ENCODE data around the gene BSG. TPM values are rescaled to one million over a fixed set of nuclear protein-coding genes. Genes with fewer than 3 reads are reported as not detected.

The BSG gene
- total RNA-seq, 4 donors from 2014 or later: 303 to 400 (median 324) TPM

GRCh38 chr19:590396-590745 lies 18.0 kb downstream of the BSG start:
- peaks cover 3 to 72% of the 10 kb centered on the region in 2 donors for H3K27me3 ChIP-seq

GRCh38 chr19:590750-591098 lies 18.3 kb downstream of the BSG start:
- Histone ChIP-seq H3K27me3 (peaks cover 3 to 76% of the 10 kb centered on the region in 2 donors), H3K27ac (no peak overlapping the region), H3K4me1 (peaks cover 0 to 33% (median 9%) of the 10 kb centered on the region in 4 donors), H3K9me3 (no peaks in the 10 kb centered on the region), H3K36me3 (no peaks in the 10 kb centered on the region), H3K4me3 (peak overlapping the region in 1 of 4 donors; percentile 30)
- TF ChIP-seq CTCF (IDR thresholded peaks at IDR 0.05) (no peak), POLR2A (IDR thresholded peaks at IDR 0.05) (no peak), EP300 (IDR thresholded peaks at IDR 0.05) (no peak)
- no peak for DNase-seq (ENCODE audit: low spot score in 2 of 2)
- 7 to 9% methylated on average over 14 to 26 of the region's 41 CpGs for WGBS, 2 donors

More at GRCh38 chr19:590396-590745, 18.0 kb downstream of the BSG start:
- no peak for TF ChIP-seq POLR2A (IDR thresholded peaks at IDR 0.05)
- no peak for TF ChIP-seq CTCF (IDR thresholded peaks at IDR 0.05)
- TF ChIP-seq EP300 (IDR thresholded peaks at IDR 0.05): no peak
- Histone ChIP-seq H3K4me1 (peaks cover 0 to 33% (median 9%) of the 10 kb centered on the region in 4 donors), H3K27ac (no peak overlapping the region), H3K36me3 (no peaks in the 10 kb centered on the region), H3K9me3 (no peaks in the 10 kb centered on the region), H3K4me3 (peak overlapping the region in 1 of 4 donors; percentile 30)
- DNase-seq (ENCODE audit: low spot score in 2 of 2): no peak
- 0 to 3% methylated on average over 3 to 21 of the region's 50 CpGs for WGBS, 2 donors

GRCh38 chr19:591099-591958 lies 18.9 kb downstream of the BSG start:
- Histone ChIP-seq H3K36me3 (no peaks in the 10 kb centered on the region), H3K4me3 (no peak overlapping the region), H3K4me1 (peaks cover 0 to 33% (median 9%) of the 10 kb centered on the region in 4 donors), H3K27me3 (peaks cover 3 to 79% of the 10 kb centered on the region in 2 donors), H3K27ac (no peak overlapping the region), H3K9me3 (no peaks in the 10 kb centered on the region)
- WGBS, 2 donors: 30 to 31% methylated on average over 49 to 69 of the region's 75 CpGs
- TF ChIP-seq EP300 (IDR thresholded peaks at IDR 0.05) (no peak), CTCF (IDR thresholded peaks at IDR 0.05) (no peak), POLR2A (IDR thresholded peaks at IDR 0.05) (no peak)
- DNase-seq (ENCODE audit: low spot score in 2 of 2): no peak

- peaks cover 3 to 79% of the 10 kb centered on the region in 2 donors for H3K27me3 ChIP-seq
- no peaks in the 10 kb centered on the region for H3K36me3 ChIP-seq
These were observed 19.7 kb downstream of the BSG start for GRCh38 chr19:592101-592500.

More at GRCh38 chr19:592101-592500, 19.7 kb downstream of the BSG start:
- H3K4me1 ChIP-seq: peaks cover 0 to 33% (median 9%) of the 10 kb centered on the region in 4 donors
- no peak for DNase-seq (ENCODE audit: low spot score in 2 of 2)
- WGBS, 2 donors: 62 to 79% methylated on average over 5 to 14 of the region's 19 CpGs
- no peak overlapping the region for H3K27ac ChIP-seq
- no peak overlapping the region for H3K4me3 ChIP-seq
- H3K9me3 ChIP-seq: no peaks in the 10 kb centered on the region
- TF ChIP-seq CTCF (IDR thresholded peaks at IDR 0.05) (no peak), EP300 (IDR thresholded peaks at IDR 0.05) (no peak), POLR2A (IDR thresholded peaks at IDR 0.05) (no peak)
